GM19351 (cell line): ENCODE measurements around the gene PXT1.

Source experiments
- ATAC-seq: cut with Tn5 transposase; IDR thresholded peaks from one replicate; pipeline ENCODE4 v1.9.1; 2021; ENCODE audit warnings: mild to moderate bottlenecking, moderate library complexity; ENCODE audit not compliant: unreplicated experiment

Gene PXT1

DNA sequence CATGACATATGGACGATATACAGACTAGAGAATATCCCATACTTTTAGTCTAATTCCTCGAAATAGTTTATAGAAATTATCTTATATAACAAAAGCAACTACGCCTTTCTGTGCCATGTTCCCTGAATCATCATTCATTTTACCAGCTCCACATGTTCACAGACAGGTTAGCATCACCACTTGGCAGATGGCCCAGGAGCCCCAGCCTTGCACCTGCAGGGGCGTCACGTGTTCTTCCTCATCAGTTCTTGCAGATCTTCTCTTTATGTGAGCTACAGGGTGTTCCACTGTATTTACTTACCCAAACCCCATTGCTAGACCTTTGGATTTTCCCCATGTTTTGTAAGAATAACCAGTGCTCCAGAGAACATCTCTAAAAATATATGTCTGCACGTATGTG lies 93.4 kb downstream of the PXT1 start:
- no peak for ATAC-seq

DNA sequence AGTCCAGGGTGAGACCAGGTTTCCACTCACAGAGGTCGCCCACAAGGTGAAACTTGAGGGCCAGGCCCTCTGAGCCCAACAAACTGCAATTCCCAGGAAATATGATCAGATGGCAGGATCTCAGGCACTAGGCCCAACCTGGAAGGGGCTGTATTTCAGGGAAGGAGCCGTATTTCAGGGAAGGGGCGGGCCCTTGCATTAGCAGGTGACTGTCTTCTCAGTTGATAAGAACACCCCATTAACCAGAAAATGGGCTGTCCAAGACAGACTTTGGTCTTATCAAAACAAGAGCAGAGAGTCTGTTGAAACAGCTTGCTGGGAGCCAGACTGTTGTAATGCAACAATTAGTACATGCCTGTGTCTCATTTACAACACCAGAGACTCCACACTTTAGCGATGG lies 95.0 kb downstream of the PXT1 start:
- no peak for ATAC-seq

DNA sequence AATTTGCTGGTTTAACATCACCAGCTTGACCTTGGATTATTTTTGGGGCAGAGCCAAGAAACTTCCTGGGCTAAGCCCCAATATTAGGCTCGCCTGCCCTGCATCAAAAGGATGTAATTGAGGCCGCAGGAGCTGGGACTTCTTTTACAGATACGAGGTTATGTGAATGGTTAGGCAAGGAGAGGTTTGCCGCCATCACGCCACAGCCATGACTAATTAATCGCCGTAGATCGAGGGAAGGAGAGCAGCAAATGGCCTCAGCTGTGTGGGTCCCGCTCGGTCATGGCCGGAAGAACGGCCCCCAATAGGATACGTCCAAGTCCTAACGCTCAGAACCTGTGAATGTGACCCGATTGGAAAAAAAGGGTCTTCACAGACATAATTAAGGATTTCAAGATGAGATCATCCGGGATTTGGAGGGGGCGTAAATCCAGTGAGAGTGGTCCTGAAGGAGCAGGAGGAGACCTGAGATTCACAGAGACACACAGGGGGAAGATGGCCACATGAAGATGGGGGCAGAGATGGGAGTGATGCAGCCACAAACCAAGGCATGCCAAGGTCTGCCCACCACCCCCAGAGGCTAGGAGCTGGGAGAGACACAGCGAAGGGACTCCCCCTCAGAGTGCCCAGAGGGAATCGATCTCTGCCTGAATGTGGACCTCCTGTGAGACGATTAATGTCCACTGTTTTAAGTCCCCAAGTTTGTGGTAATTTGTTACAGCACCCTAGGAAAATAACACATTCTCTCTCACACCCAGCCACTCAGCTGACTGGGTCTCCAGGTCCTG lies 96.0 kb downstream of the PXT1 start:
- no peak for ATAC-seq

DNA sequence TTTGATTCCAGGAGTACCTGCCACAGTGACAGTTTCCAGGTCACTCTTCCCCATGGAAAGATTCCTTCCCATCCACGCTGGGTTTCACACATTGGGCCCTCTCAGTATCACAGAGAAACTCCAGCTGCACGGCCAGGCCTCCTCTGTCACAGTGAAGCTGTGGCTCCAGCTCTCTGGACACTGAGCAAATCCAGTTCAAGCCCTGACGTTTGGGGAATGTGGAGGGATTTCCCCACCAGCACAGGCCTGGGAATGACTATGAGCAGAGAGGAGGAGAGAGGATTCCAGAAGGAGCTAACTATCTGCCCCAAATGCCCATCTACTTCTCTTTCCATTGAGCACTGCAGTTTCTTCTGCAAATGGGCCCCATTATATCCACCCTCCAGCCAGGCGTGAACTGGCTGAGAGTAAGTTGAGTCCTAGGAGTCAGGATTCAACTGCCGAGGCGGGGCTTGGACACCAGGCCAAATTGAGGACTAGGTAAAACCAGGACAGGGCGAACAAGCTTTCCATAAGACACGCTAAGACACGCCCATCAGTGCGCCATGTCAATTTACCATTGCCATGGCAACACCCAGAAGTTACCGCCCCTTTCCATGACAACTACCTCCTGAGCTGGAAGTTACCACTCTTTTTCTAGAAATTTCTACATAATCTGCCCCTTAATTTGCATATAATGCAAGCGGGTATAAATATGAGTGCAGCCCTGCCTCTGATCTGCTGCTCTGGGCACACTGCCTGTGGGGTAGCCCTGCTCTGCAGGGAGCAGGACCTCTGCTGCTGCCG lies 96.8 kb downstream of the PXT1 start:
- no peak for ATAC-seq

DNA sequence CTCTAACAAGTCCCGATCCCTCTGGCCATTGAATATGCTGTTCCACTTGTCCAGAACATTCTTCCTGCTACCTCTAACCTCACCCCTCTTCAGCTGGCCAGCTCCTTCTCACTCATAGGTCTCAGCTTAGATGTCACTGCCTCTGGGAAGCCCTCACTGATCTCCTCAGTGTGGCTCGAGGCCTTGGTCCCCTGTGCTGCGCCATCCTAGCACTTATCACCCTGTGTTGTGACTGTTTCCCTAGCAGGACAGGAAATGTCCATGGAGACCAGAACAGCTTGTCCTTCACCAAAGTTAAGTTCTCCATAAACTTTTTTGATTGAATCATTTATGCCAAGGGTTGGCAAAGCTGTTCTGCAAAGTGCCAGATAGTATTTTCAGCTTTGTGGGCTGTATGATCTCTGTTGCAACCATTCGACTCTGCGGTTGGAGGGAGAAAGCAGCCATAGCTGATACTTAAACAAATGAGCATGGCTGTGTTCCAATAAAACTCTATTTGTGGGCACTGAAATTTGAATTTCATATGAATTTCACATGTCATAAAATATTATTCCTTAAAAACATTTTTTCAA lies 99.5 kb downstream of the PXT1 start:
- ATAC-seq = no peak

DNA sequence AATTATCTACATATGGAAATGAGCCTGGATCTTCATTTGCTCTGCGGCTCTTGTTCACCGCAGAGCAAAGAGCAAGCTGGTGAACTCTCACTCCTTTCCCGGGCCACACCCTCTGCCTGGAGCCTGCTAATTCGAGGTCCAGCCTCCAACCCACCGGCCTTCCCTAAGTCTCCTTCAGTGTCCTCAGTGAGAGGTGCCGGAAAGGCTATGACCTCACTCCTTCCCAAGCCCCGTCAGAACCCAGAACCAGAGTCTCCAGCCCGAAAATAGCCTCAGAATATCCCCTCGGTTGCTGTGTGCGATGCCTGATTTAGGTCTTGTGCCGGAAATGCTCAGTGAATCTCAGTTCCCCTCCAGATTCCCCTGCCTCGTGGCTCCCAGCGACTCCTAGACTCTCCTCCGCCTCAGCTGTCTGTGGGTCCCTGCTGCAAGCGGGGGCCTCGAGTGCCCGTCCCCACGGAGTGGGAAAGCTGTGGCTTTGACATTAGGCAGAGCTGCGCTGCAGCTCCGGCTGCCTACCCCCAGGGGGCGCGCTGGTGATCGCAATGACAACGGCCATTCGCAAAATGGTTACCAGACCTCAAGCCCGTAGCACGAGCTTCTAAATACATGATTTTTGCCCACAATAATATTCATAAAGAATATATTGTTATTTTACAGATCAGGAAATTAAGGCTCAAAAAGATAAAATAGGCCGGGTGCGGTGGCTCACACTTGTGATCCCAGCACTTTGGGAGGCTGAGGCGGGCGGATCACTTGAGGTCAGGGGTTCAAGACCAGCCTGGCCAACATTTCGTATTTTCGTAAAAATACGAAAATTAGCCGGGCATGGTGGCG lies 101.8 kb downstream of the PXT1 start:
- ATAC-seq = no peak
